Activated CD8-positive, alpha-beta T cell treated with anti-CD3 and anti-CD28 coated beads for 36 hours (primary cell): ENCODE measurements around the gene ANKRD28. TPM values are rescaled to one million over a fixed set of nuclear protein-coding genes. Genes with fewer than 3 reads are reported as not detected.

Experiments used
- ATAC-seq: fragments of 200-7000 bp; cut with Tn5 transposase; one replicate; pipeline ENCODE4 v1.10.0; 2021; ENCODE audit warnings: mild to moderate bottlenecking, moderate library complexity
- CTCF ChIA-PET: fragments of 350-600 bp; sonication (Branson Sonifier 250); formaldehyde crosslinking; loops from one replicate; lab custom pipeline; 2021; ENCODE audit warnings: antibody characterized with exemption; lab: Charles Lee
- POLR2A ChIA-PET: fragments of 350-600 bp; sonication (Branson Sonifier 250); formaldehyde crosslinking; loops from one replicate; lab custom pipeline; 2021; ENCODE audit warnings: antibody characterized with exemption; lab: Charles Lee
- DNase-seq: peaks from one replicate; pipeline ENCODE4 v3.0.0-alpha.2; 2020
- H3K27ac Mint-ChIP-seq: one replicate; pipeline ENCODE4 v1.8.0; 2021; ENCODE audit warnings: mild to moderate bottlenecking, mixed read lengths
- H3K27me3 Mint-ChIP-seq: one replicate; pipeline ENCODE4 v1.8.0; 2021; ENCODE audit warnings: mixed read lengths
- H3K36me3 Mint-ChIP-seq: one replicate; pipeline ENCODE4 v1.8.0; 2021; ENCODE audit warnings: low read depth, mixed read lengths
- H3K4me1 Mint-ChIP-seq: one replicate; pipeline ENCODE4 v1.8.0; 2021; ENCODE audit warnings: low read depth, mixed read lengths
- H3K4me3 Mint-ChIP-seq: one replicate; pipeline ENCODE4 v1.8.0; 2021; ENCODE audit warnings: mild to moderate bottlenecking, moderate library complexity, mixed read lengths
- H3K9me3 Mint-ChIP-seq: one replicate; pipeline ENCODE4 v1.8.0; 2021; ENCODE audit warnings: mixed read lengths
- intact Hi-C: fragments of 100-400 bp; cut with micrococcal nuclease; formaldehyde crosslinking; loops from one replicate; pipeline ENCODE4 v1.10.0; 2022
- total RNA-seq, 2 experiments: library from RNA; stranded (reverse); gene quantifications; one replicate each; pipeline ENCODE4 v1.2.3, GENCODE V29; 2021
- TF ChIP-seq, protein P1 (sequence below): fragments of 200-600 bp; IDR thresholded peaks from one replicate; pipeline ENCODE4 v1.8.0; 2022; ENCODE audit warnings: antibody characterized with exemption, mild to moderate bottlenecking

The ANKRD28 gene
- total RNA-seq, 2 experiments from 2014 or later: 32.9 to 35.3 TPM

DNA sequence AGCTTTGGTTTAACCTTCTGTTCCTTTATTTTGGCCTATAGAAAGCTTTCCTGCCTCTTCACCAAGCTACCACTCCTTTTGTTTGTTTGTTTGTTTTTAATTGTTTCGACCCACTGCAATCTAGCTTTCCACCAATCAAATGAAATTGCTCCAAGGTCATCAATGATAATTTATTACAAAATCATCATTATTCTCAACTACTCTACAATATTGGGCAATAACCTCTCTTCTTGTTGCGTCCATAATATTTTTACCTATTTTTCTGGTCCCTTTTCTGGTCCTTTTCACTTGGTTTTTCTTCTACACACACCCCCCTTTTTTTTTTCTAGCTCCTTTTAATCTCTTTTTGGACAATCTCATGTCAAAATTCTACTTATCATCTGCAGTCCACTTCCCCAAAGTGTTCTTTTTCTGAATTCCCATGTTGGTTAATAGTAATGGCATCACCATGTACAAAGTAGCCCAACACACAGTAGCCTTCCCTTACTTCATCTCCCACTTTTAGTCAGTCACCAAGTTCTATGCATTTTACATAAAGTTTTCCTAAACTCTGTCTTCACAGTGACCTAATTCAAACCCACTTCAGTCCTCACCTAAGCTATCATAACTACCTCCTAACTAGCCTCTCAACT lies 11.0 kb upstream of the ANKRD28 start:
- H3K4me3 Mint-ChIP-seq: no peak overlapping the region
- H3K27ac Mint-ChIP-seq: no peak overlapping the region
- peaks cover 46% of the 10 kb centered on the region for H3K4me1 Mint-ChIP-seq
- POLR2A ChIA-PET: interaction anchor here (0.6 kb wide), 1 partner anchor 12 kb away, joined by 3 read pairs; no protein-coding TSS in a partner anchor
- CTCF ChIA-PET: interaction anchor here (0.6 to 1.5 kb wide), 3 partner anchors 10 to 369 kb away, joined by 3 to 5 read pairs (median 5); no protein-coding TSS in a partner anchor
- intact Hi-C loops: no loop called here
- no peaks in the 10 kb centered on the region for H3K27me3 Mint-ChIP-seq
- H3K36me3 Mint-ChIP-seq: peaks cover 6% of the 10 kb centered on the region
- no peaks in the 10 kb centered on the region for H3K9me3 Mint-ChIP-seq
- ATAC-seq (no peak), DNase-seq (no peak)
- TF ChIP-seq, protein P1, sequence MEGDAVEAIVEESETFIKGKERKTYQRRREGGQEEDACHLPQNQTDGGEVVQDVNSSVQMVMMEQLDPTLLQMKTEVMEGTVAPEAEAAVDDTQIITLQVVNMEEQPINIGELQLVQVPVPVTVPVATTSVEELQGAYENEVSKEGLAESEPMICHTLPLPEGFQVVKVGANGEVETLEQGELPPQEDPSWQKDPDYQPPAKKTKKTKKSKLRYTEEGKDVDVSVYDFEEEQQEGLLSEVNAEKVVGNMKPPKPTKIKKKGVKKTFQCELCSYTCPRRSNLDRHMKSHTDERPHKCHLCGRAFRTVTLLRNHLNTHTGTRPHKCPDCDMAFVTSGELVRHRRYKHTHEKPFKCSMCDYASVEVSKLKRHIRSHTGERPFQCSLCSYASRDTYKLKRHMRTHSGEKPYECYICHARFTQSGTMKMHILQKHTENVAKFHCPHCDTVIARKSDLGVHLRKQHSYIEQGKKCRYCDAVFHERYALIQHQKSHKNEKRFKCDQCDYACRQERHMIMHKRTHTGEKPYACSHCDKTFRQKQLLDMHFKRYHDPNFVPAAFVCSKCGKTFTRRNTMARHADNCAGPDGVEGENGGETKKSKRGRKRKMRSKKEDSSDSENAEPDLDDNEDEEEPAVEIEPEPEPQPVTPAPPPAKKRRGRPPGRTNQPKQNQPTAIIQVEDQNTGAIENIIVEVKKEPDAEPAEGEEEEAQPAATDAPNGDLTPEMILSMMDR: no peak

DNA sequence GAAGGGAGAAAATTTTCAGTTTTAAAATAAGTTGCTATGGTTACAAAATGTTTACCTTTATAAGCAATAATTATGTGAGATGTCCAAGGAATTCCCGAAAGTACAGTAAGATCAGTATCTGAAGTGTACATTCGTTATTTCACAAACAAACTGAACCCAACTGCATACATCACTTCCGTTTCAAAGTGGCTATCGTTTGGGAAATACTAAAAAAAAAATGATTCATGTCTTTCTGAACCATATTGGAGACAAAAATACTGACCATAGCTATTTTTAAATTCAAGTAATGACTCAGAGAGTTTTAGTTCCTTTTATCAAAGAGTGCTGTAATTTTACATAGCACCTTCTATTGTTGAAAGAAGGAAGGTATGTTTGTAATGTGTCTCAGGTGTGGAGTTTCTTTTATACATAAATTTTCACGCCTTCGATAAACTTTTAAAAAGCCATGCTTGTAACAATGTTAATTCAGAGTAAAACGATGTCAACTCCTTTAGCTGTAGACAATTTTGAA lies 8.0 kb upstream of the ANKRD28 start:
- Mint-ChIP-seq H3K36me3 (peaks cover 10% of the 10 kb centered on the region), H3K27ac (peak overlapping the region; percentile 54), H3K4me3 (no peak overlapping the region), H3K9me3 (peaks cover 5% of the 10 kb centered on the region), H3K27me3 (no peaks in the 10 kb centered on the region), H3K4me1 (peaks cover 68% of the 10 kb centered on the region)
- ATAC-seq (peak; percentile 38), DNase-seq (no peak)
- TF ChIP-seq, protein P1: no peak
- POLR2A ChIA-PET: interaction anchor here (0.6 to 1.1 kb wide), 3 partner anchors 9 to 1192 kb away, joined by 3 read pairs; partner anchors contain the start of genes BTD and HACL1
- intact Hi-C loops: no loop called here
- CTCF ChIA-PET: interaction anchor here (0.8 to 1.1 kb wide), 2 partner anchors 175 kb away, joined by 3 to 4 read pairs; no protein-coding TSS in a partner anchor

DNA sequence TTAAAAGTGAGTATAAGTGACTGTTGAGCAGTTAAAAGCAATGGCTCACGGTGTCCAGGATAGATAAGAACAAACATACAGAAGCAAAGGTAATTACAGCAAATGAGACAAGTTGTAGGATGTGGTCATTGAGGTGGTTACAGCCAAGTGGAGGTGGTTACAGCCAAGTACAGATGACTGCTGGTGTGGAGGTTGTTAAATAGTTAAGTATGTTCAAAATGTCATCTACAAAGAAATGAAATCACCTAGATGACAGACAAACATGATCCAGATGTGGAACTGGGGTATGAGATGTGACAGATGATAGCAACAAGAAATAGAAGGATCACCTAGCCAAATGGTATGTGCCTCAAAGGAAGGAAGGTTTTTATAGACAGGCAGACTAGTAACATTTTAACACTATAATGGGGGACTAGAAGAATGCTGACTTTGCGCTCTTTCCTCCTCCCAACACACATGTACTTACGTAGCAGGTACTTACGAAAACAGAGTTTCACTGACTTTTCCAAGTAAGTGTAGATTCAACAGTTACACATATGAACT lies 6.8 kb upstream of the ANKRD28 start:
- TF ChIP-seq, protein P1: no peak
- ATAC-seq: peak; percentile 41
- Mint-ChIP-seq H3K9me3 (peaks cover 5% of the 10 kb centered on the region), H3K4me3 (no peak overlapping the region), H3K27me3 (no peaks in the 10 kb centered on the region), H3K36me3 (peaks cover 10% of the 10 kb centered on the region), H3K4me1 (peaks cover 74% of the 10 kb centered on the region), H3K27ac (peak overlapping the region; percentile 68)
- DNase-seq: peak; percentile 31
- ChIA-PET CTCF (interaction anchor here (1.1 kb wide), 1 partner anchor 174 kb away, joined by 3 read pairs; no protein-coding TSS in a partner anchor), POLR2A (no interaction called here)
- intact Hi-C loops: no loop called here

DNA sequence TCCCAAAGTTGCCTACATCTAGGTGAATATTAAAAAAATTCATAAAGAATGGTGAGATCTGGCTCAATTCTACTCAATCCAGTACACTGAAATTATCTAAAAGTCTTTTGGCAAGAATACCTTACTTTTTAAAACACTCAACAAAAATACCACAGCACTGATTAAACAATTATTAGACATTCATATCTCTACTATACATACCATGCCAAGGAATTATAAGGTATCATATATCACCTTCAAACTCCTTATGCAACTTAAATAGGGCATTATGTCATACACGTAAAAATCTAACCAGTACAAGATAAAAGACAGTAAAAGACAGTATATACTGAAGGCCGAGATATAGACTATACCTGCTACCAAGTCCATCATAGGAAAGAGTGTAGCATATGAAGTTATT lies 6.1 kb upstream of the ANKRD28 start:
- H3K36me3 Mint-ChIP-seq: peaks cover 10% of the 10 kb centered on the region
- no peak overlapping the region for H3K27ac Mint-ChIP-seq
- no peak overlapping the region for H3K4me3 Mint-ChIP-seq
- no peaks in the 10 kb centered on the region for H3K27me3 Mint-ChIP-seq
- no peak for ATAC-seq
- H3K4me1 Mint-ChIP-seq: peaks cover 72% of the 10 kb centered on the region
- DNase-seq: no peak
- ChIA-PET CTCF (no interaction called here), POLR2A (no interaction called here)
- intact Hi-C loops: no loop called here
- peaks cover 5% of the 10 kb centered on the region for H3K9me3 Mint-ChIP-seq
- TF ChIP-seq, protein P1: no peak

DNA sequence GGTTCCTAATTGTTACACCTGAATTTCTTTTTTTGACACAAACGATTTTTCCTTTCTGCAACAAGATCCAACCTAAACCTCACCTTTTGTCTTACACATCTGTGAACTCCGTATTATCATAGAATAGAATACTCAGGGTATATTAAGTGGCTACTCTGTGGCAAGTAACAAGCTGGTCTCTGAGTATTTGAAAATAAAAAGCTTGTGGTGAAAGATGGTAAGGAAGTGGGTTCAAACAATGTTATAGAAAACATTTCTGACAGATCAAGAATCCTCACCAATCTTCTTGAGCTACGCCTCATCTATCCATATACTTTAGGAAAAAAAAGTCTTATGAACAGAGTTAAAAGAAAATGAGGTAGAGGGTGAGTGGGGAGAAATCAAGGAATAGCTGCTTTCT lies 3.5 kb upstream of the ANKRD28 start:
- Mint-ChIP-seq H3K9me3 (peaks cover 5% of the 10 kb centered on the region), H3K27ac (peak overlapping the region; percentile 37), H3K4me3 (no peak overlapping the region), H3K4me1 (peaks cover 78% of the 10 kb centered on the region), H3K27me3 (no peaks in the 10 kb centered on the region), H3K36me3 (peaks cover 9% of the 10 kb centered on the region)
- ChIA-PET CTCF (interaction anchor here (1.2 to 1.5 kb wide), 2 partner anchors 11 to 18 kb away, joined by 3 read pairs; no protein-coding TSS in a partner anchor), POLR2A (interaction anchor here (1.1 to 1.2 kb wide), 2 partner anchors 10 to 26 kb away, joined by 3 read pairs; no protein-coding TSS in a partner anchor)
- ATAC-seq (no peak), DNase-seq (no peak)
- intact Hi-C loops: no loop called here
- TF ChIP-seq, protein P1: no peak
